ENCODE measurements around the gene GSG1L. TPM values are rescaled to one million over a fixed set of nuclear protein-coding genes. Genes with fewer than 3 reads are reported as not detected.

The GSG1L gene
- polyA plus RNA-seq, 1 donor (not counting 4 experiments of a cell fraction or from before 2014, with no cell fraction given) = not detected

DNA sequence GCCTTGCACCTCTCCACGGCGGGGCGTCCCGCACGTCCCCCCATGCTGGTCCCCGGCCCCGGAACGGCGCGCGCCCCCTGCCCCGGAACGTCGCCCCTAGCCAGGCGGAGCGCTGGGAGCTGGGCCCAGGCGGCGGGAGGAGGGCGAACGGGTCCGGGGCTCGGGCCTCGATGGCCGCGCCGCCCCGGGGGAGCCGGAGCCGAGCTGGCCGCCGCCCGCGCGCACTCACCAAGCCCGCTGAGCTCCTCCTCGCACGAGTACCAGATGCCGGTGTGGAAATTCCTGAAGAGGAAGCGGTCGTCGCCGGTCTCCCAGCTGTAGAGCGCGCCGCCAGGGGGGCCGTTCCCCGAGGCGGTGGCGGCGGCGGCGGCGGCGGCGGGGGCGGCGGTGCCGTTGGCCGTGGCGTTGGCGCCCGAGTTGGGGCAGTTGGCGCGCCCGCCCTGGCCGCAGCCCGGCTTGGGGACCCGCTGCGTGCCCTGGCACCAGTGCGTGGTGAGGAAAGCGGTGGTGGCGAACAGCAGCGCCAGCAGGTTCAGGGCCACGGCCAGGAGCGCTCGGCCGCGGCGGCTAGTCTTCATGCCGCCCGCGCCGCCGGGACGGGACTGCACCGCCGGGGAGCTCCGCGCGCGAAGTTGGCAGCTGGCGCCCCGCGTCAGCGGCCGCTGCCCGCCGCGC is 530 bp downstream of the GSG1L start:
- dilution Hi-C loops (cut with MboI; ENCODE audit: extremely low pct_ligation_motif_present, low sequenced_read_pairs) = no loop called here
- FAIRE-seq (no peak), DNase-seq (ENCODE audit: low read depth, low spot score) (no peak)
- no peaks in the 10 kb centered on the region for H3K9me3 ChIP-seq (ENCODE audit: control insufficient read depth, low read depth, low read length)
- no peak overlapping the region for H3K27ac ChIP-seq (ENCODE audit: control insufficient read depth, insufficient read depth, low read length)
- no peaks in the 10 kb centered on the region for H4K20me1 ChIP-seq (ENCODE audit: control insufficient read depth, extremely low read depth, insufficient read depth, low read length)
- H2AFZ ChIP-seq (ENCODE audit: control insufficient read depth, low read length) = no peak overlapping the region
- H3K9me1 ChIP-seq (ENCODE audit: control insufficient read depth, extremely low read depth, insufficient read depth, low read length) = no peaks in the 10 kb centered on the region
- TF ChIP-seq, protein P1, sequence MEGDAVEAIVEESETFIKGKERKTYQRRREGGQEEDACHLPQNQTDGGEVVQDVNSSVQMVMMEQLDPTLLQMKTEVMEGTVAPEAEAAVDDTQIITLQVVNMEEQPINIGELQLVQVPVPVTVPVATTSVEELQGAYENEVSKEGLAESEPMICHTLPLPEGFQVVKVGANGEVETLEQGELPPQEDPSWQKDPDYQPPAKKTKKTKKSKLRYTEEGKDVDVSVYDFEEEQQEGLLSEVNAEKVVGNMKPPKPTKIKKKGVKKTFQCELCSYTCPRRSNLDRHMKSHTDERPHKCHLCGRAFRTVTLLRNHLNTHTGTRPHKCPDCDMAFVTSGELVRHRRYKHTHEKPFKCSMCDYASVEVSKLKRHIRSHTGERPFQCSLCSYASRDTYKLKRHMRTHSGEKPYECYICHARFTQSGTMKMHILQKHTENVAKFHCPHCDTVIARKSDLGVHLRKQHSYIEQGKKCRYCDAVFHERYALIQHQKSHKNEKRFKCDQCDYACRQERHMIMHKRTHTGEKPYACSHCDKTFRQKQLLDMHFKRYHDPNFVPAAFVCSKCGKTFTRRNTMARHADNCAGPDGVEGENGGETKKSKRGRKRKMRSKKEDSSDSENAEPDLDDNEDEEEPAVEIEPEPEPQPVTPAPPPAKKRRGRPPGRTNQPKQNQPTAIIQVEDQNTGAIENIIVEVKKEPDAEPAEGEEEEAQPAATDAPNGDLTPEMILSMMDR (optimal IDR thresholded peaks at IDR 0.05 in 1 of 3, IDR thresholded peaks at IDR 0.05 in 1 of 3, conservative IDR thresholded peaks at IDR 0.05 in 1 of 3; ENCODE audit: extremely low read depth in 1 of 3, insufficient read depth in 2 of 3, low read length in 3 of 3) = no peak
- TF ChIP-seq EZH2 (IDR thresholded peaks at IDR 0.05; ENCODE audit: low read length) = no peak
- H3K4me3 ChIP-seq (ENCODE audit: control insufficient read depth in 2 of 3, extremely low read depth in 1 of 3, insufficient read depth in 2 of 3, low read depth in 1 of 3, low read length in 3 of 3) = no peak overlapping the region
- H3K4me1 ChIP-seq (ENCODE audit: control insufficient read depth, extremely low read depth, insufficient read depth, low read length) = no peaks in the 10 kb centered on the region
- no peaks in the 10 kb centered on the region for H3K36me3 ChIP-seq (ENCODE audit: control insufficient read depth in 2 of 2, extremely low read depth in 1 of 2, insufficient read depth in 2 of 2, low read length in 2 of 2)
- no peaks in the 10 kb centered on the region for H3K79me2 ChIP-seq (ENCODE audit: control insufficient read depth, insufficient read depth, low read length)
- H3K4me2 ChIP-seq (ENCODE audit: control insufficient read depth, extremely low read depth, insufficient read depth, low read depth, low read length) = no peak overlapping the region
- no peak overlapping the region for H3K9ac ChIP-seq (ENCODE audit: control insufficient read depth, extremely low read depth, insufficient read depth, low read length)
- peaks cover 57% of the 10 kb centered on the region for H3K27me3 ChIP-seq (ENCODE audit: control insufficient read depth, extremely low read depth, insufficient read depth, low read length)

DNA sequence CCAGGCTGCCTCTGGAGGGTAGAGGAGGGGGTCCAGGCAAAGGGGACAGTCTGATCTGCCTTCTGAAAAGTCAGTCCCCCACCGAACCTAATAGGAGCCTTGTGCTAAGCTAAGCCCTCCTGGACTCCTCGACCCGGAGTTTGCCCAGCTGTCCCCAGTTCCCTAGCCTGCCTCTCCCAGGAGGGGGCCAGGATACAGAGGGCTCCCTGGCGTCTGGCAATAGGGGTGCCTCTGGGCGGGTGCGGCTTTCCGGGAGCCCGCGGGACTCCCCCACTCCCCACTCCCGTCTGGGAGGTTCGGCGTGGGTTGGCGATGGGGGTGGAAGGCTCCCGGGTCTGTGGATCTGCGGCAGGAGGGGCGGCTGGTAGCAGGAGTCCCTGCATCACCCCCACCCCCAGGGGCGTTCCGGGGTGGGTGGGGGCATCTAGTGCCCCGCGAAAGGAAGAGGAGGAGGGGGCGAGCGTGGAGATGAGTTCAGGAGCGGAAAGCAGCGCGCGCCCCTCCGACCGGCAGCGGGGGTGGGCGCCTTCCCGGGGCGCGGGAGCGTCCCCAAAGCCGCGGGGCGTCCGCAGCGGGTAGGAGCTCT is 1.2 kb downstream of the GSG1L start:
- H3K9me3 ChIP-seq (ENCODE audit: control insufficient read depth, low read depth, low read length) = no peaks in the 10 kb centered on the region
- FAIRE-seq (no peak), DNase-seq (ENCODE audit: low read depth, low spot score) (no peak)
- H3K79me2 ChIP-seq (ENCODE audit: control insufficient read depth, insufficient read depth, low read length) = no peaks in the 10 kb centered on the region
- H3K9ac ChIP-seq (ENCODE audit: control insufficient read depth, extremely low read depth, insufficient read depth, low read length) = no peak overlapping the region
- no peaks in the 10 kb centered on the region for H3K4me1 ChIP-seq (ENCODE audit: control insufficient read depth, extremely low read depth, insufficient read depth, low read length)
- H4K20me1 ChIP-seq (ENCODE audit: control insufficient read depth, extremely low read depth, insufficient read depth, low read length) = no peaks in the 10 kb centered on the region
- H3K9me1 ChIP-seq (ENCODE audit: control insufficient read depth, extremely low read depth, insufficient read depth, low read length) = no peaks in the 10 kb centered on the region
- H3K27ac ChIP-seq (ENCODE audit: control insufficient read depth, insufficient read depth, low read length) = no peak overlapping the region
- no peak overlapping the region for H3K4me3 ChIP-seq (ENCODE audit: control insufficient read depth in 2 of 3, extremely low read depth in 1 of 3, insufficient read depth in 2 of 3, low read depth in 1 of 3, low read length in 3 of 3)
- H2AFZ ChIP-seq (ENCODE audit: control insufficient read depth, low read length) = no peak overlapping the region
- H3K27me3 ChIP-seq (ENCODE audit: control insufficient read depth, extremely low read depth, insufficient read depth, low read length) = peaks cover 57% of the 10 kb centered on the region
- no peak overlapping the region for H3K4me2 ChIP-seq (ENCODE audit: control insufficient read depth, extremely low read depth, insufficient read depth, low read depth, low read length)
- no peaks in the 10 kb centered on the region for H3K36me3 ChIP-seq (ENCODE audit: control insufficient read depth in 2 of 2, extremely low read depth in 1 of 2, insufficient read depth in 2 of 2, low read length in 2 of 2)
- dilution Hi-C loops (cut with MboI; ENCODE audit: extremely low pct_ligation_motif_present, low sequenced_read_pairs) = no loop called here
- peak; percentile 42 for TF ChIP-seq EZH2 (IDR thresholded peaks at IDR 0.05; ENCODE audit: low read length)
- TF ChIP-seq, protein P1 (optimal IDR thresholded peaks at IDR 0.05 in 1 of 3, IDR thresholded peaks at IDR 0.05 in 1 of 3, conservative IDR thresholded peaks at IDR 0.05 in 1 of 3; ENCODE audit: extremely low read depth in 1 of 3, insufficient read depth in 2 of 3, low read length in 3 of 3) = no peak

All from keratinocyte (primary cell).